SH-SY5Y (cell line): ENCODE data around the gene SESN2.

Source experiments
- GATA2 ChIP-seq: IDR thresholded peaks from 2 replicates; pipeline ENCODE4 v1.6.1; 2011; ENCODE audit warnings: mild to moderate bottlenecking, low read depth, low read length
- GATA3 ChIP-seq: IDR thresholded peaks from 2 replicates; pipeline ENCODE4 v1.6.1; 2011; ENCODE audit warnings: low read depth, mild to moderate bottlenecking, low read length, moderate library complexity

Gene SESN2

GRCh38 chr1:28290851-28291250 is 31.5 kb downstream of the SESN2 start:
- TF ChIP-seq GATA2 (no peak), GATA3 (no peak)

DNA sequence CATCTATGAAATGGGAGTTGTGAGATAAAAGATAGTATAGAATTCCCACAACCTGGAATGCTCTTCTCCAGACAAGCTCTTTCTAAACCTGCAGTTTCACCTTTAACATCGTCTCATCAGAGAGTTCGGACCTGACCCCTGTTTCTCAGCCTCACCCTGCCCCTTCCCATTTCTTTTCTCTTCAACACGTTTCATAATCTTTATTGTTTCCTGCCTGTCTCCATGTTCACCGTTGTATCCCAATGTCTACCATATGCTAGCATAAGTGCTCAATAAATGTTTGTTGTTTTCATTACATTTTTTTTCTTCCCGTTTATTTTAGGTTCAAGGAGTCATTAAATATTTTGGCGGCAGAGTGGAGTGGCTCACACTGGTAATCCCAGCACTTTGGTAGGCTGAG is 32.4 kb downstream of the SESN2 start:
- no peak for TF ChIP-seq GATA3
- no peak for TF ChIP-seq GATA2

DNA sequence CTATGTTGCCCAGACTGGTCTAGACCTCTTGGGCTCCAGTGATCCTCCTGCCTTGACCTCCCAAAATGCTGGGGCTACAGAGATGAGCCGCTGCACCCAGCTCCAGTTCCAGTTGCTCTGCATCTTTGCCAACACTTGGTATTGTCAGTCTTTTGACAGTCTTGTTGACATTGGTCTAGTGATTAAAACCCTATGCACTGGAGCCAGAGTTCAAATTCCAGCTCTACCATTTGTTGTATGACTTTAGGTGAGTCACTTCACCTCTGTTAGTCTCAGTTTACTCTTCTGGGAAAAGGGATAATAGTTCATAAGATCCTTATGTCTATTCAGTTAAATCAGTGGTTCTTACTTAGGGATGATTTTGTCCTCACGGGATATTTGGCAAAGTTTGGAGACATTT is 36.6 kb downstream of the SESN2 start:
- TF ChIP-seq GATA3 (no peak), GATA2 (no peak)

DNA sequence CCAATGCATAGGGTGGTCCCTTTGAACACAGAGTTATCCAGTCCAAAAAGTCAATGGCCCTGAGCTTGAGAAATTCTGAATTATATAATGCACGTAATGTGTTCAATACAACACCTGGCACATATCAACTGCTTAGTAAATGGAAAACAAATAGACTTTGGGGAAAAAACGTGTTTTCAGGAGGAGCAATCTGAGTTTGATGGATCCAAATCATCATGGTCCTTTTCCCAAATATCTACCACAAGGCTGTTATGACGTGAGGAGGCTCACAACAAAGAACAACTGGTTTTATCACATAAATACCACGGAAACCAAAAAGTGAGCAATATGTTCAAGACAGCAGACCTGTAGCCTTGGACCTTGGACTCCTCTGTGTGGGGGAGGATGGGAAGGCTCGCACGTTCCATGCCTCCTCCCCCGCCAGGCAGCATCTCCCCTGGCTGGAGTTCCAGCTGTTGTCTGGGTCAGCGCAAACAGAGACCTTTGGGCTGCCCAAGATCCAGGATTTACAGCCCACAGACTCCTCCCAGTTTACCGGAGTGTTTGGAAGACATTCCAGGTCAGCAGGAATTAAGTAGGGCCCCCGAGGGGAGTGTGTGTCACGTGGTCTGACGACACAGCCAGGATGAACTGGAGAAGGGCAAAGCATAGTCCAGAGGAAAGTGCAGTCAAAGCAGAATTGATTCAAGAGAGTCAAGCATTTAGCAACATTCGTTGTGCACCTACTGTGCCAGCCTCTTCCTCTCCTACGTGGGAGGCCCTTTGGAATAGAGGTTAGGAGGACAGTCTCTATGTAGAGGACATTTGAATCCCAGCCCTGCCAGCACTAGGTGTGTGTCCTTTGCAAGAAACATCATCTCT is 37.3 kb downstream of the SESN2 start:
- TF ChIP-seq GATA2, result no peak

DNA sequence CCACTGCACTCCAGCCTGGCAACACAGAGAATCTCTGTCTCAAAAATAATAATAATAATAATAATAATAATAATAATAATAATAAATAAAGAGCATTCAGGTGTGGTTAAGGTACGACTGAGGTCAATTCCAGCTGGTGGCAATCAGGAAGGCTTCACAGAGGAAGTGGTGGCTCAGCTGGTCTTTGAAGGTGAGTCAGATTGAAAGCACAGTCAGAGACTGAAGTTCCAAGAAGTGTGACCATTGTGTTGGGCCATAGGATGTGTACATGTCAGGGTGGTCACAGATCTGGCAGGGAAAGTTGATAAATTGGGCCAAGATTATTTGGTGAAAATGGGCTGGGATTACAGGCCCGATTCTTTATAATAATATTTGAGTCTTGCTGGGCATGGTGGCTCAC is 38.5 kb downstream of the SESN2 start:
- no peak for TF ChIP-seq GATA3
- no peak for TF ChIP-seq GATA2

DNA sequence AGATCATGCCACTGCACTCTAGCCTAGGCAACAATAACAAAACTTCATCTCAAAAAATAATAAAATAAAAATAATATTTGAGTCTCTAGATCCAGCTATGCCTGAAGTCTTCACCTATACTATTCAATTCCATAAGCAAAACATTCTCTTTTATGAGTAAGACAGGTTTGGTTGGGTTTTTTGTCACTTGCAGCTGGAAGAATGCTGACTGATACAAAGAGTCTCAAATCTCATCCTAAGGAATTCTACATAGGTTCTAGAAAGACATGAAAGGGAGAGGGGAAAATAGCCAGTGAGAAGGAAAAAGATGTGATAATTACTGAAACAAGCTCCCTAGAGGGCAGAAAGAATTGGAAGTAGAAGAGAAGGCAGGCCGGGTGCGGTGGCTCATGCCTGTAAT is 39.1 kb downstream of the SESN2 start:
- TF ChIP-seq GATA3 (no peak), GATA2 (no peak)

GRCh38 chr1:28301368-28302174 is 42.3 kb downstream of the SESN2 start:
- no peak for TF ChIP-seq GATA2
- no peak for TF ChIP-seq GATA3

DNA sequence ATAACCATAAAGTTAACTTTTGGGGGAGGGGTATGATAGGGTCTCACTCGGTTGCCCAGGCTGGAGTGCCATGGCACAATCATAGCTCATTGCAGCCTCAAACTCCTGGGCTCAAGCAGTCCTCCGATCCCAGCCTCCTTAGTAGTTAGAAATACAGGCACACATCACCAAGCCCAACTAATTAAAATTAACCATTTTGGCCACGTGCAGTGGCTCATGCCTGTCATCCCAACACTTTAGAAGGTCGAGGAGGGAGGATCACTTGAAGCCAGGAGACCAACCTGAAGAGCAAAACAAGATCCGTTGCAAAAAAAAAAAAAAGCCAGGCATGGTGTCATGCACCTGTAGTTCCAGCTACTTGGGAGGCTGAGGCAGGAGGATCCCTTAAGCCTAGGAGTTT is 42.9 kb downstream of the SESN2 start:
- no peak for TF ChIP-seq GATA2
- TF ChIP-seq GATA3, result no peak

DNA sequence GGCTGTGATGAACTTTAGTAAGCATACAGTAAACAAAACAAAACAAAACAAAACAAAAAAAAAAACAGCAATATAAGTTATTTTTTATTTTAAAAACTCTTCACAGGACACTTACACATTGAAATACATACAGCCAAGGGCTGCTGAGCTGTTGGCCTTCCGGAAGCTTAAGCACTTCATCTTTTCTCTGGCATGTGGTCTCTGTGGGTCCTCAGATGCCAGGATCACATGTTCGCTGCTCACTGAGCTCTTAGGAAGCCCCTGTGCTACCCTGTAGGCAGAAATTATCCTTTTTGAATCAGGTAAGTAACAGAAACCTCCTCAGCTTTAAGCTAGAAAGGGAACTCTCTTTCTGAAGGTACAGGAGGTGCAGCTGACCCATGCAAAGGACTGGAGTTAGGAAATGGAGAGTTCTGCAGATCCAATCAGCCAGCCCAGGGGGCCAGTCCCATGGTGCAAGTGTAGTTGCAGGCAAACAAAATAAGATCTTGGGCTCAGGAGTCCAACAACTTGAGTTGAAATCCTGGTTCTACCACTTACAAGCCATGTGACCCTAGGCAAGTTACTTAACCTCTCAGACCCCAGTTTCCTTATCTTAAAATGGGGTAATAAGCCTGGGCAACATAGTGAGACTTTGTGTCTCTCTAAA is 47.1 kb downstream of the SESN2 start:
- TF ChIP-seq GATA3, result no peak
- no peak for TF ChIP-seq GATA2

- TF ChIP-seq GATA3 (no peak), GATA2 (no peak)
These were observed 49.4 kb downstream of the SESN2 start for GRCh38 chr1:28308750-28309149.

GRCh38 chr1:28309702-28310101 is 50.4 kb downstream of the SESN2 start:
- TF ChIP-seq GATA3, result no peak

DNA sequence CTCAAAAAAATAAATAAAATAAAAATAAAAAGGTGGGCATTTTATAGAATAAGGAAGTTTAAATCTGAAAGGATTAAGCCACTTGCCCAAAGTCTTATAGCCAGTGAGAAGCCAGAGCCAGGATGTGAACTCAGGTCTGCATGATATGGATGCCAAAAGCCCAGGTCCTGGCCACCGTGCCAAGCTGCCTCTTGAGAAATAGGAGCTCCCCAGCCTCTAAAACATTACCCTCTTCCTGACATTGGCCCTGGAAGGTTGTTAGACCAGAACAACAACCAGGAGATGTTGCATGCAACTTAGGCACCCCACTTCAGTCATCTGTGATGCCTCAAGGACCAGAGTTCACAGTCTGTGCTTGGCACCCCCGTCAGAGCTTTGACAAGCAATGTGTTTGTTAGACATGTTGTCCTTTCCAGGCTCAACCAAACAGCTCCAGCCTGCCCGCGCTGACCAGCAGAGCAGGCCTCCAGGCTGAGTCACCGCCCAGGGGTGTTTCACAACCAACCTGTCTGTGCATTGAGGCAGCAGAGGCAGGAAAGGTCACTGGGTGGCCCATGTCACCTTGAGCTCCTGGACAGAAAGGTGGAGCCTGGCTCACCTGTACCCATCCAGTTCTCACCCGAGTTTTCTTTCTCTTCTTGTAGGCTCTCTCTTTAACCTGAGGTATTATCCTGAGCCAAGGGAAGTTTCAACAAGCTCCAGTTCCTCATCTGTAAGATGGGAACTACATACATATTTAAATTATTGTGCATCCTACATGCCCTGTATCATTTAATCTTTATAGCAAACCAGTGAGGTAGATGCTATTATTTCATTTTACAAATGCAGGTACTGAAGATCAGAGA is 54.6 kb downstream of the SESN2 start:
- TF ChIP-seq GATA3, result no peak
- TF ChIP-seq GATA2, result no peak

- no peak for TF ChIP-seq GATA3
- no peak for TF ChIP-seq GATA2
These were observed 55.2 kb downstream of the SESN2 start for GRCh38 chr1:28314547-28314941.

- TF ChIP-seq GATA3 (no peak), GATA2 (no peak)
These were observed 57.7 kb downstream of the SESN2 start for GRCh38 chr1:28317014-28317413.
